Renal pelvis (tissue), 4 donors: Measurements from ENCODE around the gene FUS. TPM values are rescaled to one million over a fixed set of nuclear protein-coding genes. Genes with fewer than 3 reads are reported as not detected.
"Not testable (repeated sequence)": the region's sequence is repeated elsewhere in the genome, so short reads cannot be mapped to it uniquely, and the experiment has no call there.

Experiments
- DNase-seq: peaks from one replicate; pipeline ENCODE4 v3.0.0-alpha.2; 2013
- polyA plus RNA-seq, 3 donors: library from polyadenylated mRNA; unstranded; fragments of 120-200 nt; gene quantifications; one replicate each; pipeline ENCODE4 v1.2.1, GENCODE V29; 2013; ENCODE audit not compliant: insufficient read length in 3 of 3

The FUS gene
- polyA plus RNA-seq, 3 donors, result 689 to 914 (median 729) TPM

DNA sequence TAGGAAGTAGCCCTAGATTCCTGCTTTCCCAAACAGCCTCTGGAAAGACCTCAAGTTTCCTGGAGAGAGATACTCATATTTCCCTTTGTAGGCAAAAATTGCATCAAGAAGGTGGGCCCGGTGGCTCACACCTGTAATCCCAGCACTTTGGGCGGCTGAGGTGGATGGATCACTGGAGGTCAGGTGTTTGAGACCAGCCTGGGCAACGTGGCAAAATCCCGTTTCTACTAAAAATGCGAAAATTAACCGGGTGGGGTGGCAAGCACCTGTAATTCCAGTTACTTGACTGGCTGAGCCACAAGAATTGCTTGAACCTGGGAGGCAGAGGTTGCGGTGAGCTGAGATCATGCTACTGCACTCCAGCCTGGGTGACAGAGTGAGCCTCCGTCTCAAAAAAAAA lies 20.2 kb downstream of the FUS start:
- not testable (repeated sequence) for DNase-seq

- no peak for DNase-seq
These were observed 21.1 kb downstream of the FUS start for GRCh38 chr16:31200821-31201568.

DNA sequence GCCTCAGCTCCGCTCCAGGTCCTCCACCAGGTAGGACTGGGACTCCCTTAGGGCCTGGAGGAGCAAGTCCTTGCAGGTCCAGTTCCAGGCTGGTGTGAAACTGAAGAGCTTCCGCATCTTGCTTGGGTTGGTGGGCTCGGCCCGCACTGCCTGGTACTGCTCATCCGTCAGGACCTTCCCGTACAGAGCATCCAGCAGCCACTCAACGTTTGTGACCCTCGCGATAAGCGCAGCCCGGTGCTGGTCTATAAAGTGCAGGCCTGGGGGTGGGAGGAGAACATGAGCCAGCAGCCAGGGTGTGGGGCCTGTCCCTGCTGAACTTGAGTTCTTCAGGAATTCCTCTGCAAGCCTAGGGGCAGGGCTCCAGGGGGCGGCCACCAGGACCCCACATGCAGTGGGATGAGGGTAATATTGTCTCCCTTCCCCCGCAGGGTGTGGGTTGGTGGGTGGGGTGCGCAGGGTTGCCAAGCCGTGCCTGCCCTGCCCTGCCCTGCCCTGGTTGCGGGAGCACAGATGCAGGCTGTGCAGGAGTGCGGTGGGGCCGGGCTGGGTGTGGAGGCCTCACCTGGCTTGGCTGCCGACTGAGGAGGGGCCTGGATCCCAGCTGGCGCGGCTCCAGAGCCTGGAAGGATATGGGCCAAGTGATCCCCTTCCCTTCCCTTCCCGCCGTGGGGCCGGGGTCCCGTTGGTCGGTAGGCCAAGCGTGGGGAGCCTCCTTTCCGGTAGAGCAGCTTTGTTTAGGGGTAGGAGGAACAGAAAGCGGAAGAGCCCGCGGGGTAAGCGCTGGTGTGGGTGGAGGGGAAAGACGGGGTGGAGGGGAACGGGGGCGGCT lies 21.9 kb downstream of the FUS start:
- DNase-seq, result no peak

DNA sequence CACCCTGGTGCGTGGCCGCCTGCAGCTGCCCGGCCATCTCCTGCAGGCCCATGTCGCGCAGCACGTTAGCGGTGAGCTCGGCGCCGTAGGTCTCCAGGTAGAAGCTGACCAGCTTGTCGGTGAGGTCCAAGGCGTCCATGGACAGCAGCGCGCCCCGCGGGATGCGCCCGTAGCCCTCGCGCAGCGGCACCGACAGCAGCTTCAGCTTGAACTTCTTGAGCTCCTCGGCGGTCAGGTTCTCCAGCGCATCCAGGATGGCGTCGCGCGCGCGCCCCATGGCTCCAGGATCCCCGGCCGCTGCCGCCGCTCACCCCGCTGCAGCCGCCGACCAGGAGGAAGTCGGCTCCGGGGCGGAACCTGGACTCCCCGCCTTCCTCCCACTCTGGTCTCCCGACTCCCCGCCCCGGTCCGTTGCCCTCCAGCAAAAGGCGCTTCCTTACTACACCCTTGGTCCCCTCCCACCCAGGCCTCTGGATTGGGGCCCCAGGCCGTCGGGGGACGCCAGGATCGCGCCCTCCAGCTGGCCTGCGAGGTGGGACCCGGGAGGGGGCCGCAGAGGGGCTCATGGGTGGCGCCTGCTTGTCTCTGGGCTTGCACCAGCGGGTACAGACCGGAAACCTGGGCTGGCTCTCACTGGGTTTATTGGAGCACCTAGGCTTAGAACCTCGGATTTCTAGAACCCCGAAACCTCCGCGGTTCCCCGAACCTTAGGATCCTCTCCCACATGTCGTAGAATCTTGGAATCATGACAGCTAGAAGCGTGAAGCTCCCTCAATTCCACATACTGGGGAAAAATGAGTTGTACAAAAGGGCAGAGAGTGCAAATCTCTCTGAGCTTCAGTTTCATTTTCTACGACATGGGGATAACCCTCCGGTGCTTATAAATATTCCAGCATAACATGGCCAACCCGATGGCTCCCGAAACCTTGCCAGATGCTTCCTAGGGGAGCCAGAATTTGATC lies 22.8 kb downstream of the FUS start, which contains the start of gene PYCARD:
Gene PYCARD (minus strand): TSS at position 347 of the 962 bp plus-strand sequence. CDS start 70 bp downstream, at position 277.
- DNase-seq, result no peak

DNA sequence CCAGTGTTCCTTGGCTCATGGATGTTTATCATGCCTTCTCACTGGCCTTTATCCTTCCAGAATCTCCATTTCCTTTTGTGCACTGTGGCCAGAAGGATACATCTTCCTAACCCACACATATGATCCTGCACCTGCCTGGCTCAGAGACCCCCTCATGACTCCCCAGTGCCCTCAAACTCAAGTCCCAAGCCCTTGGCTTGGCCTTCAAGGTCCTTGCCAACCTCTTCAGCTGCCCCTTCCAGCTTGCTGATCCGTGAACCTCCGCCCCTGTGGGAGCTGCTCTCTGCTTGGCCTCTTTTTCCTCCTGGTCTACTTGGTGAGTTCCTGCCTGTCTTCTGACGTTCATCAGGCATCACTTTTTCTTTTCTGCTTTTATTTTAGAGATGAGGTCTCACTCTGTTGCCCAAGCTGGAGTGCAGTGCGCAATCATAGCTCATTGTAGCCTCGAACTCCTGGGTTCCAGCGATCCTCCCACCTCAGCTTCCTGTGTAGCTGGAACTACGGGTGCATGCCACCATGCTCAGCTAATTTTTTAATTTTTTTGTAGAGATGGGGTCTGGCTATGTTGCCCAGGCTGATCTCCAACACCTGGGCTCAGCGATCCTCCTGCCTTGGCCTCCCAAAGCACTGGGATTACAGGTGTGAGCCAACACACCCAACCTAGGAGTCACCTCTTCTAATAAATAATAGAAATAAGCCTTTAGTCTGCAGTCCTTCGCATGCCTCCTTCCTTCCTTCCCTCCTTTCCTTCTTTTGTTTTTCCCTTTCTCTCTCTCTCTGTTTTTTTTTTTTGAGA lies 25.1 kb downstream of the FUS start:
- DNase-seq, result no peak

GRCh38 chr16:31206776-31207175 lies 26.8 kb downstream of the FUS start:
- no peak for DNase-seq

DNA sequence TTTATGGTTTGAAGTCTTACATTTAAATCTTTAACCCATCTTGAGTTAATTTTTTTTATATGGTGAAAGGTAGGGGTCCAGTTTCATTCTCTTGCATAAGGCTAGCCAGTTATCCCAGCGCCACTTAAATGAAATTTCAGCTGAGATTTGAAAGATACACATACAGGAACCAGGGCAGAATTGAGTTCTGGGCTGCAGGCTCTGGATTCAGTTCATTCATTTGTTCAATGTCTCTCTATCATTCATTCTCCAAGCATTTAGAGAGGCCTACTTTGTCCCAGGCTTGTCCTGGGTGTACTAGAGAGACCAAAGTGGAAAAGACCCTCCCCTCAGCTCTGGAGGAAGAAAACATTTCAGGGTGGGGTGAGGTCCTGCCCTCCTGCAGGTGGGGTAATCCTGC lies 33.4 kb downstream of the FUS start:
- no peak for DNase-seq

DNA sequence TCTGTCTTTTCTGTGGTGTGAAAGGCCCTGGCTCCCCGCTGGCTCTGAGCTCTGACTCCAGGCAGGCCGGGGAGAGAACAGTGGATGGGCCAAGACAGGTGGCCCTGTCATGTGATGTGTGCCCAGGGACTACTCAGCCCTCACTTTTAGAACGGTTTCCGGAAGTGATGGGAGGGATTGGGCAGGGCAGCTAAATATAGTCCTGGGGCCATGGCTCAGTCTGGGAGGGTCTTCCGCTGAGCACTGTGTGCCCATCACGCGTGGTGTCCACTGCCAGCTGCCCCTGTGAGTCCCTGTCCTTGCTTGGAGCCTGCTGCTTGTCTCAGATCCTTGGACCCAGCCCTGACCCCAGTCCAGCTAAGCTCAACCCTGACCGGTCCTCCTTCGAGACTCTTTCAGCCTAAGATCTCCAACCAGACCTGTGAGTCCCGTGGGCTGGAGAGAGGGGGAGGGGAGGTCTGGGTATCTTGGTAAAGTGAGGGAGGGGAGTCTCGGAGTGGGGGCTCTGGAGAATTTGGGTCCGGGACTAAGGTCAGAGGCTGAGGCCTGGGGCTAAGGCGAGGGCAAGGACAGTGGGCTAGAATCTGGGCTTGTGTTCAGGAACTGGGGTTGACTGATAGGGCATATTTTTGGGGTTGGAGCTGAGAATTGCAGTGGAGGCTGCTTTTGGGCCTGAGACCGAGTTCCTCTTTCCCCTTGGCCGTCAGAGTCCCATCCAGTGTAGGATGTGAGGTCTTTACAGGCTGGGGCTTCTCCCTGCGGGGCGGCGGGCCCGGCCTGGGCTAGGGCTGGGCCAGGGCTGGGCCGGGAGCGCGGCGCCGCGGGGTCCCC lies 34.2 kb downstream of the FUS start, which contains the start of gene TRIM72:
Gene TRIM72 (plus strand): TSS at position 243 of the 831 bp plus-strand sequence. CDS start 620 bp downstream, outside the sequence.
- no peak for DNase-seq

DNA sequence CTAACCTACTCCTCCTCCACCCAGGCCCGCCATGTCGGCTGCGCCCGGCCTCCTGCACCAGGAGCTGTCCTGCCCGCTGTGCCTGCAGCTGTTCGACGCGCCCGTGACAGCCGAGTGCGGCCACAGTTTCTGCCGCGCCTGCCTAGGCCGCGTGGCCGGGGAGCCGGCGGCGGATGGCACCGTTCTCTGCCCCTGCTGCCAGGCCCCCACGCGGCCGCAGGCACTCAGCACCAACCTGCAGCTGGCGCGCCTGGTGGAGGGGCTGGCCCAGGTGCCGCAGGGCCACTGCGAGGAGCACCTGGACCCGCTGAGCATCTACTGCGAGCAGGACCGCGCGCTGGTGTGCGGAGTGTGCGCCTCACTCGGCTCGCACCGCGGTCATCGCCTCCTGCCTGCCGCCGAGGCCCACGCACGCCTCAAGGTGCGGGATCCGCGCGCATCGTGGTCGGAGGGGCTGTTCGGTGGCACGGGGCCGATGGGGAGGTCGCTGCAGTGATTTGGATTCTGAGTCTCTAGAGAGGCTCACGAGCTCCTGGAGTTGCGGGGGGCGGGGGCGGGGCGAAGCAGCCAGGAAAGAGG lies 34.9 kb downstream of the FUS start:
- DNase-seq, result no peak

GRCh38 chr16:31215287-31216162 lies 35.6 kb downstream of the FUS start:
- DNase-seq, result no peak

DNA sequence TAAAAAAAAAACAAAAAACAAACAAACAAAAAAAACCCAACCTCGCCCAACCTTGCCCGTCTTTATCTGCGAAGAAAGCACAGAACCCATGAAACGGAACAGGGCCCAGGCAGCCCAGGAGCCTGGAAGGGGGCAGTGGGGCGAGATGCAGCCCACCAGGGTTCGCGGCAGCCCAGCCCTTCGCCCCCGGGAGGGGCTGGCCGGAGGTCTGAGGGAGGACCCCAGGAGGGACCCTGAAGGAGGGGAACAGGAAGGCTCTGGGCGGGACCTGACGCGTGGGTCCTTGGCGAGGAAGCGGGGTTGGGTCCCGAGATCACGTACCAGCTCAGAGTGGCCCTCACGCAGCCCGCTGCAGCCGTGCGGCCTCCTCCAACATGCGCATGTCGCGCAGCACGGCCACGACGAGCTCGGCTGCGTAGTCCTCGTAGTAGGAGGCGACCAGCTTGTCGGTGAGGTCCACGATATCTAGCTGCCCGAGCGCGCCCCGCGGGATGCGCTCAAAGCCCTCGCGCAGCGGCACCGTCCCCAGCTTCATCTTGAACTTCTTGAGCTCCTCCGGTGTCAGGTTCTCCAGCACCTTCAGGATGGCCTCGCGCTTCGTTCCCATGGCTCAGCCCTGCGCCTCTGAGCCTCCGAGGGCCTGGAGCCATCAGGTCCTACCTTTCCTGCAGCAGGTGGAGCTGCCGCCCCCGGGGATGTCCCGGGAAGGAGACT lies 36.6 kb downstream of the FUS start, which contains the start of gene PYDC1:
Gene PYDC1 (minus strand): TSS at position 714 of the 714 bp plus-strand sequence. CDS start 107 bp downstream, at position 607.
- no peak for DNase-seq

GRCh38 chr16:31217136-31217530 lies 37.2 kb downstream of the FUS start:
- DNase-seq, result no peak

DNA sequence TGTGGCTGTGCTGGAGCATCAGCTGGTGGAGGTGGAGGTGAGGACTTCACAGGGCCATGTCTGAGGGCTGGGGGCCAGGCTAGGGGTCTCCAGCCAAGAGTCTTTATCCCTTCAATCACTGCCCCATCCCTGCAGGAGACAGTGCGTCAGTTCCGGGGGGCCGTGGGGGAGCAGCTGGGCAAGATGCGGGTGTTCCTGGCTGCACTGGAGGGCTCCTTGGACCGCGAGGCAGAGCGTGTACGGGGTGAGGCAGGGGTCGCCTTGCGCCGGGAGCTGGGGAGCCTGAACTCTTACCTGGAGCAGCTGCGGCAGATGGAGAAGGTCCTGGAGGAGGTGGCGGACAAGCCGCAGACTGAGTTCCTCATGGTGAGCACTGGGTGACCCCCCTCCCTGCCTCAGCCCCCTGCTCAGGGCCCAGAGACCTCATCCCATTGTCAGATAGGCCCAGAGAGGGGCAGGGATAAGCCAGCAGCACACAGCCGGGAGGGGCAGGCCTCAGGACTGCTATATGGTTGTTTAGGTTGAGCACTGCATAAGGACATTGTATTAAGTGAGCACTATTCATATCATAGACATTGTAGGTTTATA lies 39.3 kb downstream of the FUS start:
- no peak for DNase-seq

GRCh38 chr16:31221357-31222160 lies 41.6 kb downstream of the FUS start:
- no peak for DNase-seq

DNA sequence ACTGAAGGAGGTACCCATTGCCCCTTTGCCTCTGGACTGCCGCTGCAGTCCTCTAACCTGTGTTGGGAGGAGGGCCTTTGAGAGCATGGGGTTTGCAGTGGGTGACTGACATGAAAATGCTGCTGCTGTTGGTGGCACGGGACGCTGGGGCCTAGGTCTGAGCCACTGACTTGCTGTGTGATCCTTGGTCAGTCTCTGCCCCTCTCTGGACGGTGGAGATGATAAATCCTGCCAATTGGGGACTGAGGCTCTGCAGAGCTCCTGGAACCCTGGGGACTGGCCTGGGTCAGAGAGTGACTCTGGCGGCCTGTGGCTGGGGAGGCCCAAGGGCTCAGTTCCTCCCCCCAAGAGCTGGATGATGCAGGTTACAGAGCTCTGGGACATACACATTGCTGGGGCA lies 43.1 kb downstream of the FUS start:
- DNase-seq, result no peak
